SIG-M5 treated with dmso at 0.1 percent for 504 hours (cell line): ENCODE results near the gene DPY19L2.
"Not testable (repeated sequence)": the region's sequence is repeated elsewhere in the genome, so short reads cannot be mapped to it uniquely, and the experiment has no call there.

Experiments used
- DNase-seq: peaks from one replicate; lab custom pipeline; 2025; ENCODE audit not compliant: unreplicated experiment; lab: John Stamatoyannopoulos, UW

DPY19L2 gene

GRCh38 chr12:63663005-63663404 is 5.3 kb downstream of the DPY19L2 start:
- not testable (repeated sequence) for DNase-seq

GRCh38 chr12:63658501-63658900 is 9.8 kb downstream of the DPY19L2 start:
- DNase-seq = not testable (repeated sequence)

GRCh38 chr12:63656407-63656806 is 11.9 kb downstream of the DPY19L2 start:
- DNase-seq = not testable (repeated sequence)

GRCh38 chr12:63655543-63656257 is 12.6 kb downstream of the DPY19L2 start:
- DNase-seq = not testable (repeated sequence)

GRCh38 chr12:63654481-63654880 is 13.8 kb downstream of the DPY19L2 start:
- DNase-seq = not testable (repeated sequence)

GRCh38 chr12:63649517-63649916 is 18.8 kb downstream of the DPY19L2 start:
- DNase-seq = not testable (repeated sequence)

- DNase-seq = not testable (repeated sequence)
Observed at GRCh38 chr12:63643381-63644140, 24.7 kb downstream of the DPY19L2 start.

GRCh38 chr12:63624258-63624657 is 44.0 kb downstream of the DPY19L2 start:
- not testable (repeated sequence) for DNase-seq

GRCh38 chr12:63615544-63615943 is 52.7 kb downstream of the DPY19L2 start:
- DNase-seq = not testable (repeated sequence)

- DNase-seq = not testable (repeated sequence)
Observed at GRCh38 chr12:63611285-63611684, 57.0 kb downstream of the DPY19L2 start.

- not testable (repeated sequence) for DNase-seq
Observed at GRCh38 chr12:63609281-63609680, 59.0 kb downstream of the DPY19L2 start.

- DNase-seq = not testable (repeated sequence)
Observed at GRCh38 chr12:63604985-63605384, 63.3 kb downstream of the DPY19L2 start.

GRCh38 chr12:63594828-63595227 is 73.5 kb downstream of the DPY19L2 start:
- DNase-seq = not testable (repeated sequence)

GRCh38 chr12:63584426-63584825 is 83.9 kb downstream of the DPY19L2 start:
- DNase-seq = not testable (repeated sequence)

GRCh38 chr12:63583289-63583688 is 85.0 kb downstream of the DPY19L2 start:
- DNase-seq = not testable (repeated sequence)

GRCh38 chr12:63577631-63578030 is 90.7 kb downstream of the DPY19L2 start:
- not testable (repeated sequence) for DNase-seq

- not testable (repeated sequence) for DNase-seq
Observed at GRCh38 chr12:63572038-63572437, 96.3 kb downstream of the DPY19L2 start.

GRCh38 chr12:63558445-63558844 is 109.8 kb downstream of the DPY19L2 start:
- not testable (repeated sequence) for DNase-seq

- not testable (repeated sequence) for DNase-seq
Observed at GRCh38 chr12:63551397-63551796, 116.9 kb downstream of the DPY19L2 start.

GRCh38 chr12:63549034-63549433 is 119.3 kb downstream of the DPY19L2 start:
- not testable (repeated sequence) for DNase-seq

GRCh38 chr12:63545298-63545916 is 122.9 kb downstream of the DPY19L2 start:
- DNase-seq = not testable (repeated sequence)
